K562 (cell line): ENCODE measurements around the gene BOLA1. TPM values are rescaled to one million over a fixed set of nuclear protein-coding genes. Genes with fewer than 3 reads are reported as not detected.

Experiments
- BMI1 ChIP-seq: fragments of 150-350 bp; IDR thresholded peaks from 2 replicates; pipeline ENCODE4 v1.6.1; 2014; ENCODE audit warnings: low read length
- CC2D1A ChIP-seq: fragments of 450-650 bp; IDR thresholded peaks from 2 replicates; pipeline ENCODE4 v1.6.1; 2017; ENCODE audit warnings: mild to moderate bottlenecking
- CEBPG ChIP-seq, 3 experiments: fragments of 200-800 bp in 1 of 3; sonication (Bioruptor generic) in 1 of 3; sonication (generic) in 1 of 3; formaldehyde crosslinking in 1 of 3; IDR thresholded peaks in 2 of 3; conservative IDR thresholded peaks in 1 of 3; 2 replicates each; pipeline versions ENCODE4 v1.6.1 to v1.8.0; 2016 to 2022; ENCODE audit warnings: missing compliant biosample characterization in 2 of 3, missing genetic modification characterization in 2 of 3, mild to moderate bottlenecking in 1 of 3, missing genetic modification reagents in 1 of 3
- ELK3 ChIP-seq: fragments of 450-650 bp; formaldehyde crosslinking; IDR thresholded peaks from 2 replicates; pipeline ENCODE4 v1.4.0; 2020; ENCODE audit warnings: mild to moderate bottlenecking
- EP300 ChIP-seq: IDR thresholded peaks from 2 replicates; pipeline ENCODE4 v1.6.1; 2012; ENCODE audit warnings: low read length, improper control_type of control experiment
- GTF2E2 ChIP-seq: fragments of 200-800 bp; sonication (Bioruptor generic); IDR thresholded peaks from 2 replicates; pipeline ENCODE4 v1.6.1; 2016; ENCODE audit warnings: missing genetic modification characterization, missing compliant biosample characterization
- HNRNPUL1 ChIP-seq: fragments of 200-400 bp; formaldehyde crosslinking; IDR thresholded peaks from 2 replicates; pipeline ENCODE4 v1.6.1; 2017; ENCODE audit warnings: low read length
- ILF3 ChIP-seq: fragments of 450-650 bp; IDR thresholded peaks from 2 replicates; pipeline ENCODE4 v1.6.1; 2018; ENCODE audit warnings: antibody characterized with exemption, mild to moderate bottlenecking, moderate library complexity, borderline replicate concordance
- KDM2B ChIP-seq: fragments of 250-450 bp; sonication (Bioruptor Pico); IDR thresholded peaks from 2 replicates; pipeline ENCODE4 v1.8.0; 2021; ENCODE audit warnings: mild to moderate bottlenecking, moderate library complexity
- MAZ ChIP-seq, 2 experiments: fragments of 450-650 bp in 1 of 2; sonication (generic) in 1 of 2; formaldehyde crosslinking; IDR thresholded peaks in 1 of 2; conservative IDR thresholded peaks in 1 of 2; 2 replicates each; pipeline versions ENCODE4 v1.4.0 to v1.5.0; 2020; ENCODE audit warnings: mild to moderate bottlenecking in 1 of 2, missing genetic modification reagents in 1 of 2
- NR4A1 ChIP-seq, 2 experiments: fragments of 250-450 bp in 1 of 2; fragments of 450-650 bp in 1 of 2; sonication (Bioruptor Pico) in 1 of 2; IDR thresholded peaks; 2 replicates each; pipeline versions ENCODE4 v1.4.0 to v1.6.1; 2016 to 2020; ENCODE audit warnings: mild to moderate bottlenecking in 2 of 2, missing compliant biosample characterization in 1 of 2, missing genetic modification characterization in 1 of 2, moderate library complexity in 1 of 2
- PHB ChIP-seq: fragments of 250-450 bp; sonication (Bioruptor Pico); IDR thresholded peaks from 2 replicates; pipeline ENCODE4 v1.5.0; 2021
- RAD51 ChIP-seq: fragments of 450-650 bp; IDR thresholded peaks from 2 replicates; pipeline ENCODE4 v1.7.1; 2016; ENCODE audit warnings: low read depth, mild to moderate bottlenecking, borderline replicate concordance
- RBM17 ChIP-seq: fragments of 200-400 bp; formaldehyde crosslinking; IDR thresholded peaks from 2 replicates; pipeline ENCODE4 v1.6.1; 2017; ENCODE audit warnings: low read depth, mild to moderate bottlenecking, low read length, borderline replicate concordance
- SLC30A9 ChIP-seq: fragments of 250-450 bp; sonication (Bioruptor Pico); IDR thresholded peaks from 2 replicates; pipeline ENCODE4 v1.8.0; 2022; ENCODE audit warnings: mild to moderate bottlenecking, moderate library complexity
- ZBTB8A ChIP-seq: fragments of 450-650 bp; IDR thresholded peaks from 2 replicates; pipeline ENCODE4 v1.6.1; 2018; ENCODE audit warnings: mild to moderate bottlenecking, moderate library complexity; ENCODE audit not compliant: partially characterized antibody
- ZNF408 ChIP-seq: fragments of 250-450 bp; sonication (Bioruptor Pico); IDR thresholded peaks from 2 replicates; pipeline ENCODE4 v1.4.0; 2020; ENCODE audit warnings: low read depth, mild to moderate bottlenecking, moderate library complexity
- ZNF511 ChIP-seq: sonication (generic); formaldehyde crosslinking; IDR thresholded peaks from 2 replicates; pipeline ENCODE4 v1.8.0; 2022; ENCODE audit warnings: mild to moderate bottlenecking, missing genetic modification reagents
- ZNF778 ChIP-seq: fragments of 450-650 bp; formaldehyde crosslinking; IDR thresholded peaks from 2 replicates; pipeline ENCODE4 v1.4.0; 2020; ENCODE audit warnings: mild to moderate bottlenecking, moderate library complexity
- polyA plus RNA-seq, 8 experiments: library from polyadenylated mRNA; depleted of rRNA in 4 of 8; stranded (reverse) in 5 of 8; unstranded in 3 of 8; fragments of >200 nt; fragmentation: Nextera tagmentation in 2 of 8; fragmentation: Illumina TruSeq in 1 of 8; extraction: Ambion mirVana in 2 of 8; extraction: Trizol in 1 of 8; gene quantifications; 2 replicates each; pipeline versions ENCODE4 v1.2.1 to v1.2.3, GENCODE V29; 2011 to 2014; ENCODE audit warnings: inconsistent platforms in 1 of 8, missing spikeins in 1 of 8
- total RNA-seq, 7 experiments: library from RNA; depleted of rRNA in 6 of 7; stranded (reverse); fragments of >200 nt in 6 of 7; fragmentation: Illumina TruSeq in 2 of 7; extraction: Trizol in 2 of 7; gene quantifications; 2 replicates each; pipeline versions ENCODE4 v1.2.1 to v1.2.3, GENCODE V29; 2011 to 2021; ENCODE audit warnings: low replicate concordance in 1 of 7
- TF ChIP-seq, protein P1 (sequence below): sonication (generic); formaldehyde crosslinking; IDR thresholded peaks from 2 replicates; pipeline ENCODE4 v1.8.0; 2022; ENCODE audit warnings: mild to moderate bottlenecking, missing genetic modification reagents
- TF ChIP-seq, protein P2 (sequence below): fragments of 450-650 bp; IDR thresholded peaks from 2 replicates; pipeline ENCODE4 v1.6.1; 2016; ENCODE audit warnings: low read depth, mild to moderate bottlenecking, moderate library complexity
- TF ChIP-seq, protein P3 (sequence below): fragments of 450-650 bp; IDR thresholded peaks from 2 replicates; pipeline ENCODE4 v1.6.1; 2014; ENCODE audit warnings: low read depth, mild to moderate bottlenecking, moderate library complexity, borderline replicate concordance

BOLA1 gene
- total and polyA plus RNA-seq, 9 of the 15 experiments (the other 6 are each of a cell fraction or from before 2014, with no cell fraction given) = 0.18 to 1.2 (median 0.40) TPM; not detected in 2

DNA sequence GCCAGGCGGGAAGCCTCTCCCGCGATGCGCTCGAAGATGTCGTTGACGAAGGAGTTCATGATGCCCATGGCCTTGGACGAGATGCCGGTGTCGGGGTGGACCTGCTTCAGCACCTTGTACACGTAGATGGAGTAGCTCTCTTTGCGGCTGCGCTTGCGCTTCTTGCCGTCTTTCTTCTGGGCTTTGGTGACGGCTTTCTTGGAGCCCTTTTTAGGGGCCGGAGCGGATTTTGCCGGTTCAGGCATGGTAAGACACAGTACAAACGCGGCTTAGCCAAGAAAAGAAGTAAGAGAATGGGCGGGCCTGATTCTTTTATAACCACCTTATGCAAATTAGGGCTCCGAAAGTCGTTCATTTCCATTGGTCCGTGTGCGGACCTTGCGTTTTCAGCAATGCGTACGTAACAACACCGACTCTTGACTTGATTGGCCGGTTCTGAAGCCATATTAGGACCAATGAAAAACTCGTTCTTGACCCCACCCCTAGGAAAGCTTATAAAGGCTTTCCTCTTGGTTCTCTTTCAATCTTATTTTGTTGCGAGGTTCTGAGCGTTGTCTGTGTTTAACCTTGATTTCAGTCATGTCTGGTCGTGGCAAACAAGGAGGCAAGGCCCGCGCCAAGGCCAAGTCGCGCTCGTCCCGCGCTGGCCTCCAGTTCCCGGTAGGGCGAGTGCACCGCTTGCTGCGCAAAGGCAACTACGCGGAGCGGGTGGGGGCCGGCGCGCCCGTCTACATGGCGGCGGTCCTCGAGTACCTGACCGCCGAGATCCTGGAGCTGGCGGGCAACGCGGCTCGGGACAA, 12.8 kb upstream of the BOLA1 start (continued):
- TF ChIP-seq ZNF778 (CRISPR knock-in tag) (no peak), GTF2E2 (peak; percentile 99), PHB (CRISPR knock-in tag) (peak; percentile 94), RBM17 (no peak), BMI1 (no peak), EP300 (peak; percentile 27; the same call in 1 of the 2 replicates), ZNF511 (CRISPR knock-in tag) (peak; percentile 94), NR4A1 (CRISPR knock-in tag; IDR thresholded peaks at IDR 0.05) (no peak), NR4A1 (tag; IDR thresholded peaks at IDR 0.05) (peak; percentile 56), RAD51 (no peak), CEBPG (CRISPR knock-in tag; IDR thresholded peaks at IDR 0.05) (peak; percentile 20; the same call in 1 of the 2 replicates), CEBPG (tag; conservative IDR thresholded peaks at IDR 0.05 in 1 of 2, IDR thresholded peaks at IDR 0.05 in 1 of 2) (no peak), ILF3 (peak; percentile 95; the same call in 1 of the 2 replicates), ELK3 (CRISPR knock-in tag) (no peak), ZNF408 (CRISPR knock-in tag) (no peak), KDM2B (CRISPR knock-in tag) (no peak), SLC30A9 (no peak), ZBTB8A (no peak), MAZ (CRISPR knock-in tag; conservative IDR thresholded peaks at IDR 0.05 in 1 of 2, IDR thresholded peaks at IDR 0.05 in 1 of 2) (peak; percentile 15 to 68), HNRNPUL1 (no peak), CC2D1A (peak; percentile 53; the same call in 1 of the 2 replicates)
- TF ChIP-seq, protein P1, sequence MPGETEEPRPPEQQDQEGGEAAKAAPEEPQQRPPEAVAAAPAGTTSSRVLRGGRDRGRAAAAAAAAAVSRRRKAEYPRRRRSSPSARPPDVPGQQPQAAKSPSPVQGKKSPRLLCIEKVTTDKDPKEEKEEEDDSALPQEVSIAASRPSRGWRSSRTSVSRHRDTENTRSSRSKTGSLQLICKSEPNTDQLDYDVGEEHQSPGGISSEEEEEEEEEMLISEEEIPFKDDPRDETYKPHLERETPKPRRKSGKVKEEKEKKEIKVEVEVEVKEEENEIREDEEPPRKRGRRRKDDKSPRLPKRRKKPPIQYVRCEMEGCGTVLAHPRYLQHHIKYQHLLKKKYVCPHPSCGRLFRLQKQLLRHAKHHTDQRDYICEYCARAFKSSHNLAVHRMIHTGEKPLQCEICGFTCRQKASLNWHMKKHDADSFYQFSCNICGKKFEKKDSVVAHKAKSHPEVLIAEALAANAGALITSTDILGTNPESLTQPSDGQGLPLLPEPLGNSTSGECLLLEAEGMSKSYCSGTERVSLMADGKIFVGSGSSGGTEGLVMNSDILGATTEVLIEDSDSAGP = peak; percentile 67; the same call in 1 of the 2 replicates
- TF ChIP-seq, protein P2, sequence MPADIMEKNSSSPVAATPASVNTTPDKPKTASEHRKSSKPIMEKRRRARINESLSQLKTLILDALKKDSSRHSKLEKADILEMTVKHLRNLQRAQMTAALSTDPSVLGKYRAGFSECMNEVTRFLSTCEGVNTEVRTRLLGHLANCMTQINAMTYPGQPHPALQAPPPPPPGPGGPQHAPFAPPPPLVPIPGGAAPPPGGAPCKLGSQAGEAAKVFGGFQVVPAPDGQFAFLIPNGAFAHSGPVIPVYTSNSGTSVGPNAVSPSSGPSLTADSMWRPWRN = no peak
- TF ChIP-seq, protein P3, sequence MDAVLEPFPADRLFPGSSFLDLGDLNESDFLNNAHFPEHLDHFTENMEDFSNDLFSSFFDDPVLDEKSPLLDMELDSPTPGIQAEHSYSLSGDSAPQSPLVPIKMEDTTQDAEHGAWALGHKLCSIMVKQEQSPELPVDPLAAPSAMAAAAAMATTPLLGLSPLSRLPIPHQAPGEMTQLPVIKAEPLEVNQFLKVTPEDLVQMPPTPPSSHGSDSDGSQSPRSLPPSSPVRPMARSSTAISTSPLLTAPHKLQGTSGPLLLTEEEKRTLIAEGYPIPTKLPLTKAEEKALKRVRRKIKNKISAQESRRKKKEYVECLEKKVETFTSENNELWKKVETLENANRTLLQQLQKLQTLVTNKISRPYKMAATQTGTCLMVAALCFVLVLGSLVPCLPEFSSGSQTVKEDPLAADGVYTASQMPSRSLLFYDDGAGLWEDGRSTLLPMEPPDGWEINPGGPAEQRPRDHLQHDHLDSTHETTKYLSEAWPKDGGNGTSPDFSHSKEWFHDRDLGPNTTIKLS = peak; percentile 7
